HG02852 (cell line): ENCODE data around the gene RNF157.
A peak's percentile ranks its signal among the peaks of the same experiment; 100 is the strongest.

Experiments
- ATAC-seq: cut with Tn5 transposase; IDR thresholded peaks from one replicate; pipeline ENCODE4 v1.9.1; 2021; ENCODE audit warnings: mild to moderate bottlenecking, moderate library complexity; ENCODE audit not compliant: unreplicated experiment

The RNF157 gene

DNA sequence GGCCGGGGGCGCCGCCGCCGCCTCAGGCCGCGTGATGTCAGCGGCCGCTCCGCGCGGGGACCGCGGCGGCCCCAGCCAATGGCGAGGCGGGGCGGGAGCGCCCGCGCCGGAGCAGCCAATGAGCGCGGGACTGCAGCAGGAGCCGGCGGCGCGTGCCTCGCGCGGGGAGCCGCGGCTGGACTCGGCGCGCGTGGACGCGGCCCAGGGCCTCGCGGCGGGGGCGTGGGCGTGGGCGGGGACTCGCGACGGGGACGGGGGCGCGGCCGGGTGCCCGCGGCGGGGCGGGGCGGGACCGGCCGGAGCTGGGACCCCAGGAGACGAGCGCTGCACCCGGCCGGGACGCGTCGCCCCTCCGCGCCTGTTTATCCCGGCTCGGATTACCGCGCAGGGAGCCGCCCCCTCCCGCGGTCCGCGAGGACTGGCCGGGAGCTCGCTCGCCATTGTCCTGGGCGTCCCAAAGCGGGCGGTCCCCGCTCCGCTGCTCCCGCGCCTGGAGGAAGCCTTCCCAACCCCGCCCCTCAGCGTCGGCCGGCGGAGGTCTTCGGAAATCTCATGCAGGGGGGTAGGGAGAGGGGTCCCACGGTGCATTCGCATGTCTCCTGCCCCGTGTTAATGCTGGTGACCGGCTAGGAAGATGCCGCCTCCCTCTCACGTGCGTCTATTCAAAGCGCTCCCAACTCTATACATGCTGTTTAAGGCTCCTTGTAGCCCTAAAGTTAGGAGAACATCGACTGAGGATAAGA is at the start of gene RNF157:
Gene RNF157, minus strand, starts transcription at position 33 of the 743 bp plus-strand sequence. CDS start 253 bp downstream, outside the sequence.
- ATAC-seq = peak; percentile 74

- no peak for ATAC-seq
Measured at GRCh38 chr17:76281573-76282371, 41.5 kb upstream of the RNF157 start.

DNA sequence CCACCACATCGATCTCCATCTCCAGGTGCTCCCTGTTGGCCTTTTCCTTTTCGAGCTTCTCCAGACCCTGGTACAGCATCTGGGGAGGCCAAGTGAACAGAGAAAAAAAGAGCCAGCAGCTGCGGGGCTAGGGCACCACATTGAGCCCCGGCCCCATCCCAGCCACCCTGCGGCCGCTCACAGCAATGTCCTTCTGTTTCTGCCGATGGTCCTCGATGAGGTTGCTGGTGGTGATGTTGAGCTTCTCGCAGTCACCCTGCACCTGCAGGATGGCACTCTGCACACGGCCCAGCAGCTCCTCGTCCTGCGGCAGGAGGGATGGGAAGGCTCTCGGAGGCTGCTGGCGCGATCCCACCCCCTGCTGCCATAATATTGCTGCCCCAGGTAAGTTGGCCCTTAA is 40.4 kb upstream of the RNF157 start:
- ATAC-seq = no peak

DNA sequence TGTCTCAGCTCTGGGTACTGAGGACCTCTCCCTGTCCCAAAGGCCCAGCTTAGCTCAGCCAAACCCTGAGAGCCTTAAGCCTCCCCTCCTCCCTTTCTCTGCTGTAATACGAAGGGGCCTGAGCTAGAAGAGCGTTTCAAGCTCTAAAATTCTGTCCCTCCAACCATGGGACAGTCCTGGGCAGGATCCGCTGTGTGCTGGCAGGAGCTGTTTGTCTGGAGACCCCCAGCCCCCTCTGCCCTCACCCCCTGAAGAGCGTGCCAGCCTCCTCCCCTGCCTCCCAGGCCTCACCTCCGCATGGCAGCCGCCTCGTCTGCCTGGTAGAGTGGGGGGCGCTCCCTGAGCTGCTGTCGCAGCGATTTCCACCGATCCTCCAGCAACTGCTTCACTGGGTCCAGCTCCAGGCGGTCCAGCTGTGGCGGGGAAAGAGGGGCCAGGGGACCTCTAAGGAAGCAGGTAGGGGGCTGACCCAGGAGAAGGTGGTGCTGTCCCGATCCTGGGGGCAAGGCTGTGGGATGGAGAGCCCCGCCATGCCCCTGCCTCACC is 39.5 kb upstream of the RNF157 start:
- no peak for ATAC-seq

DNA sequence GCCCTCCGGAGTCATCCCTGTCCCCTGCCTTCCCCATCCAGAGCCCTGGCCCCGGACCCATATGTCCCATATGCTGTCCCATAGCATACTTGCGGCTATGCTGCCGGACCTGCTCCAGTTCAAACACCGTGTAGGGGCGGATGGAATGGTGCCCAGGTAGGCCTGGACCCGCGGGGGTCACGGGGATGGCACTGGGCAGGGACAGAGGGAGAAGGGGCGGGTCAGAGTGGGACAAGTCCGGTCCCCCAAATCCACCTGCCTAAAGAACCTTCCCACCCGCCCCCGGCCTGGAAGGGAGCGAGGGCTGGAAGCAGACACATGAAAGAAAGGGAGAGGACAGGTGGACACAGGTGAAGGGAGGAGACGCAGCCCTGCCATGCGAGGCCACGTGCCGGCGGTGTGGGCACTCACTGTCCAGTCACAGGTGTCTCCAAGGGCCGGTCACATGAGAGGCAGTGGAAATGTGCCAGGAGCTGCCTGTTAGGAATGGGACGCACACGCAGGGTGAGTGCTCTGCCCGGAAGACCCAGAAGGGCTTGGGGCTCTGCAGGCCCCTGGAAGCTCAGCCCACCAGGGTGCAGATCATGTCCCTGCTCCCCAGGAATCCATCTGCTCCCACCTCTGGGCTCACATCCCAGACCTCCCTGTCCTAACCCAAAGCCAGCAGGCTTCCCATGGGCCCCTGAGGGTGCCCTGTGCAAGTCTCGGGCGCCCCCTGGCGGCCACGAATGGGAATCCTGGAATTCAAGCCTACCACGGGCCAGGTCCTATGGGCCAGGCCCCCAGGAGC is 38.9 kb upstream of the RNF157 start:
- ATAC-seq = no peak

GRCh38 chr17:76278268-76278908 is 38.1 kb upstream of the RNF157 start:
- no peak for ATAC-seq

- no peak for ATAC-seq
Measured at GRCh38 chr17:76277300-76278267, 37.3 kb upstream of the RNF157 start.

DNA sequence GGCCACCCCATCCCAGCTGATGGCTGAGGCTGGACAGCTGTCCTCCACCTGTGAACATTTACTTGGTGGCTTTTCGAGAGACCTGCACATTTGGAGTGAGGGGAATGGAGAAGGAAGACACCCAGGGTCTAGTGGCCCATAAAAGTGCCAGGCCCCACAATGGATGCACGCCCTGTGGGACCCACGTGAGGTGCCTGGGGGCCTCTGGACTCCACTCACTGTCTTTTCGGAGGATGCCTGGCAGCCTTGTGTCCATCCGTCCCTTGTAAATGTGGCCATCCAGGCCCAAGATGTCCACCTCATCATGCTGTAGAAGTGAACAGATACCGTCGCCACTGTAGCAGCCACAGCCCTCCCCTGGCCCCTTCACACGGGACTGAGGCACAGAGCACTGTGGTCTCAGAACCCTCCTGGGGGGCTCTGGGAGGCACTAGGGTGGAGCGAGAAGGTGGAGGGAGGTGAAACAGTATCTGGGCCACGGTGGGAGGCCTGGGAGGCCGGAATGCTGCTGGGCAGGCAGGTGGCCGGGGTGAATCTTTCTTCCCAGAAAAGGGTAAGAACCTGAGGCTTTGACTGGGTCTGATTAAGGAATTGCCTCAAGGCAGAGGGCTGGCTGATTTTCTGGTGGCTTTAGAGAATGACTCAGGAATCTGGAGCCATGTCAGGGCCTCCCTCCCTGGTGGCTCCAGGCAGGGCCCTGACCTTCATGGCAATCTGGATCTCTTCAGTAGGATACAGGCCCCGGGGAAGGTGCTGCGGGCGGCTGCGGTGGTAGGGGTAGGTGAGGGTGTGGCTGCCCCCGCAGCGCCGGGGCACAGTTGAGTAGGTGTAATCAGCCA is 36.4 kb upstream of the RNF157 start:
- no peak for ATAC-seq

DNA sequence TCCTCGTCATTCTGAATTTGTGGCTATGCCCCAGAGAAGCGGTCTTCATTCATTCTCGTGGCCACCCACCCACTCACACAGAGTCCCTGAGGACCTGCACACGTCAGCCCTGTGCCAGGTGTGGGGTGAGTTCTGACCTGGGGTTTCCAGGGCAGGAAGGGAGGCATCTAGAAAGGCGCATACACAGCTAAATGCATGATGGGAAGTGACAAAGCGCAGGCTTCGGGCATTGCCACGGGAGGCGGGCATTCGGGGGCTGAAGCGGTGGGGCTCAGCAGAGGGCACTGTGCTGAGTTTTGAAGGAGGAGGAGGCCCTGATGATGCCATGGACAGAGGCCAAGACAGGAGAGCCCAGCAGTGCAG is 35.8 kb upstream of the RNF157 start:
- no peak for ATAC-seq

DNA sequence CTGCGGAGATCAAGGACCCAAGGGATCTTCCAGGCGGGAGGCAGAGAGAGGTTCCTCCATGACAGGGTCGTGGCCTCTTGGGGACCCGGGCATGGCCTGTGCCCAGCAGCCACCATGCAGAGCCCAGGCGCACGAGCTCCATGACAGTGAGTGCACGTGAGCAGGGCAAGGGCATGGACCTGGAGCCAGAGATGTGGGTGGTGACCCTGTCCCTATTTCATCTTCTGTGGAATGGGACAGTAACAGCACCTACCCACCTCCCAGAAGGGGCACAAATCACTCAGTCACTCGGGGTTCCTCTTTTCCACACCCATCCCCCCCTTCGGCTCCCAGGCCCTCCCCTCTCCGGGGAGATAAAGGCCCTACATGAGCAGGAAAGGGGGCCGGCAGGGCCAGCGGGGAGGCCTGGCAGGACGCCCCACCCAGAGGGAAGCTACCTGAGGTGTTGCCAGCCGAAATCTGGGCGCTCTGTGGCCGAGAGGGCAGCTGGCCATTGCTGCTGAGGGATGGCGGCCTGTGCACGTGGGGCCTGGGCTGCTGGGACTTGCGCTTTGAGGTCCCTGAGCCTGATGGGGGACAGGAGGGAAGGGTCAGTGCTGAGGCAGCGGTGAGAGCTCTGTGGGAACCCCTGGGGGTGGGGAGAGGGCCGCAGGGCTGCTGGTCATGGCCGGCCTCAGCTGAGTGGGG is 35.2 kb upstream of the RNF157 start:
- ATAC-seq = no peak

DNA sequence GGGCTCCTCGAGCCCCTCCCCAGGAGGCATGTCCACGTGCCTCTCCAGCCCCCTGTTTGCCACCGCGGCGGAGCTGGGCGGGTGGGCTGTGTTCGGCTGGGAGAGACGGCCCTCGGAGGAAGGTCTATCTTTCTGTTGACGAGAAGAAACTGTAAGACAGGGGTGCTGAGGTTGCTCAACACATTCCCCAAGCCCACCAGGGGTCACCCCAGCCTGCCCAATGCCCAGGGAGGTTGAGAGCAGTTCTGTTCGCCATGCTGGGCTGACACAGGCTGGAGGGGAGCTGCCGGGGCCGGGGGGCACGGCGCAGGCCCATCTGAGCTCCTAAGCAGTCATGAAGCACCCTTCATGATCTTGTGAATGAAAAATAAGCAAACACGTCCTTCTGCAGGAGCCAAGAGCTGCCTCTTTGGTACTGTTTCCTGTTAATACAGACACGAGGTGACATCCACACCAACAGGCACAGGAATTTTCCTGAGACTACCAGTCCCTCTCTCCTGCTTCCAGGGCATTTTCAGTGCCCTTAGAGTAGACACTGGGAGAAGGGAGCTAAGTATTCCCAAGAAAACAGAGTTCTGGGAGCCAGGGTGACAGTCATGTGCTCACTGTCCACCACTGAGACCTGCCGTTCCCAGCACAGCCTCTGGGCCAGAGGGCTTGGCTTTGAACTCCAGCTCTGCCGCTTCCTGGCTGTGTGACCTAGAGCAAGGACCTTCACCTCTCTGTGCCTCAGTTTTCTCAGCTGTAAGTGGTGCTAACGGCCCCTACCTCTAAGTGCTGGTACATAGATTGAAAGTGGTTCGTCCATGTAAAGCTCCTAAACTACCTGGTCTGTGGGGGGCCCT is 34.0 kb upstream of the RNF157 start:
- ATAC-seq = no peak

GRCh38 chr17:76273445-76274111 is 33.3 kb upstream of the RNF157 start:
- no peak for ATAC-seq

GRCh38 chr17:76272541-76273444 is 32.5 kb upstream of the RNF157 start:
- peak; percentile 14 for ATAC-seq

DNA sequence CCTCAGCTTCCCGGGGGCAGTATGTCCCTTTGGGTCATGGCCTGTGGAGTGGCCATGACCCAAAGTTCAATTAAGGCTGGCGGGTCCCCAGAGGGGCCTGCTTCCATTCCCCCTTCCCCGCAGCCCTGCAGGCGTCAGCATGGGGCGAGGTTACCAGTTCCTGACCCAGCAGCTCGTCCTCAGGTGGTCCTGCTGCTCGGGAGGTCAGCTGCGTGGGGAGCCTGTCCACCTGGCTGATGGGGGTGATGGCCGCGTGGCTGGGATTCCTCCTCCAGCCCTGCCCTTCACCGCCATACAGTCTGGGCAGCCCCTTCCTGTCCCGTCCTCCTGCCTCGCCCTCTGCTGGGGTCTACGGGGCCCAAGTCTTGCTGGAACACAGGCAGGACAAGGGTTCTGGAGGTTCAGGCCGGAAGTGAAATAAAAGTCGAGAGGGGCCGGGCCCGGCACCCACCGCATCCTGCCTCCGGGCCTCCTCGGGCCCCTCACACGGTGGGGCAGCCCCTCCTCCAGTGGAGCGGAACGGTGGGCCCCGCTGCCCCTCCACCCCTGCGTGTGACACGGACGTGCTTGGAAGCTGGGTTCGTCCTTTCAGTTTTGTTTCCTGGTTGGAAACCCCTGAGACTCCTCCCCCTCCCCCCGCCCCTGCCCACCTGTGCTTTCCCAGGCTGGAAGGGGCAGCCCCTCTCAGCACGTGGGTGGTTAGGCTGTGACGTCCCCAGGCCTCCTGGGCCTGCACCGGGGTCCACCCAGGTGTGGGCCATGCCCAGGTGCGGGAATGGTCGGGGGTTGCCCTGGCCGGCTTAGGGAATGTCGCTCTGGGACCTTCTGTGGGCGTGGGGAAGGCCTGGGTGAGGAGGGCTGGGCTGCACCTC is 31.6 kb upstream of the RNF157 start:
- ATAC-seq = peak; percentile 49
